HG02678 (cell line): ENCODE data around the gene MCUB.

Experiments used
- ATAC-seq: cut with Tn5 transposase; IDR thresholded peaks from one replicate; pipeline ENCODE4 v1.9.1; 2021; ENCODE audit warnings: mild to moderate bottlenecking, moderate library complexity; ENCODE audit not compliant: unreplicated experiment

The MCUB gene

GRCh38 chr4:109723110-109723509, 163.1 kb downstream of the MCUB start:
- no peak for ATAC-seq

GRCh38 chr4:109728385-109728784, 168.3 kb downstream of the MCUB start:
- no peak for ATAC-seq

- ATAC-seq, result no peak
Observed at GRCh38 chr4:109729117-109729717, 169.2 kb downstream of the MCUB start.

- peak; percentile 84 for ATAC-seq
Observed at GRCh38 chr4:109729718-109730618, 169.9 kb downstream of the MCUB start, which contains the start of gene PLA2G12A. Gene PLA2G12A (minus strand): TSS chr4:109730070. CDS start chr4:109729809, 261 bp downstream.

GRCh38 chr4:109730619-109731545, 170.8 kb downstream of the MCUB start:
- no peak for ATAC-seq

- no peak for ATAC-seq
Observed at GRCh38 chr4:109733728-109734127, 173.7 kb downstream of the MCUB start.

- ATAC-seq, result no peak
Observed at GRCh38 chr4:109735566-109736365, 175.7 kb downstream of the MCUB start.
